Activated T-cell treated with anti-CD3 and anti-CD28 coated beads for 48 hours (primary cell): ENCODE data around the gene CHN2.

Source experiments
- DNase-seq: peaks from one replicate; pipeline ENCODE4 v3.0.0-alpha.2; 2020; ENCODE audit warnings: low read depth

The CHN2 gene

DNA sequence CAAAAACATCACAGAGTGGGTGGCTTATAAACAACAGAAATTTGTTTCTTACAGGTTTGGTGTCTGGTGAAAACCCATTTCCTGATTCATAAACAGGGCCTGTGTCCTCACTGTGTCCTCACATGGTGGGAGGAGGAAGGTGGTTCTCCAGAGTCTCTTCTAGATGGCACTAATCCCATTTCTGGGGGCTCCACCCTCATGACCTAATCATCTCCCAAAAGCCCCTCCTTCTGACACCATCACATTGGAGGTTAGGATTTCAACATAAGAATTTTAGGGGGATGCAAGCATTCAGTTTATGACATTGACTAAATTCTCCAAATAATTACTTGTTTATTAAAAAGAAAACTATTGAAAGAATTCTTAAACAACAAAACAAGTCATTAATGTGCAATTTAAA, 116.0 kb downstream of the CHN2 start:
- DNase-seq, result no peak

DNA sequence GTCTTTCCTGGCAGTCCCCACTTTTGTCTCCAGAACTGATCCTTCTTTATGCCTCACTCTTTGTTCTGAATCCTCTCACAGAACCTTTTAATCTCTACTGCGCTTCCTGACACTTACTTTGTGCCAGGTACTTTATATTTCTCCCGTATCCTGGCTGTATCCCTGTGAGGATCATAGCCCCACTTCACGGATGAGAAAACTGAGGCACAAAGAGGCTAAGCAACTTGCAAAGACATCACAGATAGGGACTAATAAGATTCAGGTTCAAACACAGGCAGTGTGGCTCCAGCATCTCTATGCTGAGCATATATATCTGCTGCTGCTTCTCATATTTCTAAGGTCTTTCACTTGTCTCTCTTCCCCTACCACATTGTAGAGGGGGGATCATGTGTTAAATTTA, 116.7 kb downstream of the CHN2 start:
- no peak for DNase-seq

DNA sequence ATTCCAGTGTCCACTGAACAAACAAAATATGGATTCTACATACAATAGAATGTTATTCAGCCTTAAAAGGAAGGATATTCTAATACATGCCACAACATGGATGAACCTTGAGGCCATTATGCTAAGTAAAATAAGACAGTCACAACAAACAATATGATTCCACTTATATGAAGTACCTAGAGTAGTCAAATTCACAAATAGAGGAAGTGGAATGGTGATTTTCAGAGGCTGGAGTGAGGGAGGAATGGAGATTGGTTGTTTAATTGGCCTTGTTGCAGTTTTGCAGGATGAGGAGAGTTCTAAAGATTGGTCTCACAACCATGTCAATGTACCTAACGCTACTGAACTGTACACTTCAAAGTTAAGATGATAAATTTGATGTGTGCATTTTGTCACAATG, 119.6 kb downstream of the CHN2 start:
- DNase-seq, result no peak

- no peak for DNase-seq
Observed at GRCh38 chr7:29315122-29315891, 120.7 kb downstream of the CHN2 start.

DNA sequence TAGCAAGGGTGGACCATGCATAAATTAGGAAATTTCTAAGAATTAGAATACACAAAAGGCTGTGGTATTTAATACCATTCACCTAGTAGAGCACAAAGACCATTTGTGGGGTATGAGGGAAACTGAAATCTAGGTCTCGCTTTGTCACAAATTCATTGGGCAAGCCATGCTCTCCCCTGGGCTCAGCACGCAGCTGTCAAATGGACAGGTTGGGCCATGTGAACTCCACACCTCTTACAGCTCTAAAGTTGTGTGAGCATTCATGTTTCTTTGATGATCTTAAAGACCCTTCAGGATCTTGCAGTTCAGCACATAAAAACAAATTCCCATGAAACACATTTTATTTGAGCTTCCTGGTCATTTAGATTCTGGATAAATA, 121.3 kb downstream of the CHN2 start:
- no peak for DNase-seq

DNA sequence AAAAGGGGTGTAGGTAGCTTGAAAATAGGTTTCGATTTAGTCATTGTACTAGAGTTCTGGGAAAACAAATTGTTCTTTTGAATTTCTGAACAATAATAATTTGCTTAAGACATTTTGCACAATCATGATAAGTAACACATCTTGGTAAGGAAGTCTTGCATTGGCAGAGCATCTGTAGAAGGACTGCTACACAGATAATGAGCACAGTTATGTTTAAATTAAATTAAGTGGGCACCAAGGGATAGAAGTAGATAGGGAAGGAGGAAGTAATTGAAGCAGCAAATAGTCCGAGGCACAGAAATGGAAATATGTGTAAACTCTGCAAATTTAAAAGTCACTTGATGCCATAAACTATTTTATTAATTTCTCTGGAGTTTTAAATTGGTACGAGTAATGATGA, 122.4 kb downstream of the CHN2 start:
- DNase-seq, result no peak

- no peak for DNase-seq
Observed at GRCh38 chr7:29318853-29319718, 124.5 kb downstream of the CHN2 start.

- no peak for DNase-seq
Observed at GRCh38 chr7:29319719-29320521, 125.3 kb downstream of the CHN2 start.

GRCh38 chr7:29320577-29320976, 126.0 kb downstream of the CHN2 start:
- no peak for DNase-seq

DNA sequence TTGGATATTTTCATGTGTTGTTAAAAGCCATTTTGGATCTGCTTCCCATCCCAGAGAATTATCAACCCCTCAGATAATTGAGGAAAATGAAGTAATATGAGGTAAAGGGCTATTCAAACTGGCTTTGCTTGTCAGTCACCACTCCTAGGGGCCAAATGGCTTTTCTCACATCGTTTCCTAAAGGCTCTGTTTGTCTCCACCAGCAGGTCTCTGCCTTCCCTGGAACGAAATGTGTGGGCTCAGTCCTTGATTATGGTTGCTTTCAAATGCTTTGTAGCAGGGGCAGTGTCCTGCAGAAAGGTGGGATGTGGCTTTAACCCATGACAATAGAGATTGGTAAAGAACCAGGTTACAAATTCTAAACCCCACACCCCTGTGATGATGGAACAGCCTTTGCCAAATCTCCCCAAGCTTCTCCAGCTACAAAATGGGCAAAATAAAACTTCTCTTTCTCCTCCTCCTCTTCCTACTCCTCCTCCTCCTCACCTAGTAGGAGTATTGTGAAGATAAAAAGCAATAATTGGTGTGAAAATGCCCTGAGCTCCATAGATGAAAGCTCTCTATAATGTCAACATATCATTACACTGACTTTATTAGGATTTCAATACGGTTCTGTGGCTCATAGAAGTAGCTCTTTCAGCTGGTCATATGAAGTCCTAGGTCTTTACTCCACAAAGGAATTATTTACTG, 127.6 kb downstream of the CHN2 start:
- DNase-seq, result no peak

DNA sequence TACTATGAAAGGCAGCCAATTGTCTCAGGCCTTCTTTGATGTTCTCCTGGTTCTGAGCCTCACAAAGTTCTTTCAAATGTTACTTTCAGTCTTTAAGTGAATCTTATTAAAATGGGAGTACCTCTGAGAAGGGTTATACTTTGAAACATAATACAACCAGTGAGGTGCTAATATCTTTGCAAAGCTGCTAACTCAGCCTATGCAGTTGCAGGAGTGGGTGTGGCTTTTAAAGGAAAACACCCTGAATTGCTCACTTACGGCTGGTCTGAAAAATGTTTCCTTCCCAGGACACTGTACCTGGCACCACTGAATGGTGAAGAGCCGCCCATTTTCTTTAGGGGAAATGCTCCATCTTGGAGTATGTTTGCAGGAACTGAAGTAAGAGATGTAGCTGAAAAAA, 130.9 kb downstream of the CHN2 start:
- no peak for DNase-seq

DNA sequence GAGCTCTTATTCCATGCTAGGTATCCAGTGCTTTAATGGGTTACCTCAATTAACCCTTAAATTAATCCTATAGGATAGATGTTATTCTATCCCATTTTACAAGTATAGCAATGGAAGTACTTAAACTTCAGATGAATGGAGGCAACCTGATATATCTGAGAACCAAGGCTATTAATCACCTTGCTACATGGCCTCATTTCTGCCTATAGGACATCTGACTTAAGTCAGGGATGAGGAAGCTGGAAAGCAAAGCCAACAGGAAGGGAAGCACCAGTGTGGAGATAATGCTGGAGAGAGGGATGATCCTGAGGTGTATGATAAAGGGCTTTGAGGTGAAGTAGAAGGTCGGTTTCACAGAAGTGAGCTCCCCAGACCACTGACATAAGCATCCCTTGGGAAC, 132.3 kb downstream of the CHN2 start:
- no peak for DNase-seq

- no peak for DNase-seq
Observed at GRCh38 chr7:29327455-29327854, 132.9 kb downstream of the CHN2 start.

GRCh38 chr7:29328045-29328444, 133.5 kb downstream of the CHN2 start:
- no peak for DNase-seq

DNA sequence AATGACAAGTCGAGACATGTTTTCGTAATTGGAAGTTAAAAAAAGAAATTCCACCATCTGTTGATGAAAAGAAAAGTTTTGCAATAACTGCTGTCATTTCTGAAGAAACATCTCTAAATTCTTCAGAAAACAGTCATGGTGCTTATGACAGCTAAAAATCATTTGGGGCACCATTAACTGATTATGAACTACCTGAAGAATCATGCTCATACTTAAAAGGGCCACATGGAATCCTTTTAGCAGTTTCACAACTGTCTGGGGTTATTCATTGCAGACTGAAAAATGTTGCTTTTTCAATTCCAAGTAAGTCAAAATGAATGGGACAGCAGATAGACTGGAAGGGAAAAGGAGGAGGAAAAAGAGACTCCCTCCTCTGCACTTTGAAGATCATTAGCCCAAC, 134.2 kb downstream of the CHN2 start:
- DNase-seq, result no peak

- no peak for DNase-seq
Observed at GRCh38 chr7:29329686-29330085, 135.1 kb downstream of the CHN2 start.

- DNase-seq, result no peak
Observed at GRCh38 chr7:29330136-29330535, 135.6 kb downstream of the CHN2 start.

DNA sequence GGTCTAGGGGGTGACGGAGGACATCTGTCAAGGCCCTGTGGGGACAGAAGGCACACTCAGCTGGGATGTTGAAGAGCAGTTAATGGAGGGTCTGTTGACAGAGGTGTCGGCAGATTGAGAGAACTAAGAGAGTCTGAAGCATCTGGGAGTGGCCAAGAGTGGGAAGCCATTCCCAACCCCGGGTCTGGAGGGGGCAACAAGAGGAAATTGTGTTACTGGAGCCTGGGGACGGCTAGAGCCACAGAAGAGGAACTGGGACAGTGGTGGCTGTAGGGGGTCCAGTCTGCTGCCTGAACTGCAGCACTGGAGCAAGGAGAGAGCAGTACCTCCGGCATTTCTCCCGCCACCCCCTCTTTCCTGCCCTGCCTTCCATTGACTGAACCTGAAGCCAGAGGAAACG, 136.6 kb downstream of the CHN2 start:
- no peak for DNase-seq

GRCh38 chr7:29332042-29332811, 137.7 kb downstream of the CHN2 start:
- no peak for DNase-seq

DNA sequence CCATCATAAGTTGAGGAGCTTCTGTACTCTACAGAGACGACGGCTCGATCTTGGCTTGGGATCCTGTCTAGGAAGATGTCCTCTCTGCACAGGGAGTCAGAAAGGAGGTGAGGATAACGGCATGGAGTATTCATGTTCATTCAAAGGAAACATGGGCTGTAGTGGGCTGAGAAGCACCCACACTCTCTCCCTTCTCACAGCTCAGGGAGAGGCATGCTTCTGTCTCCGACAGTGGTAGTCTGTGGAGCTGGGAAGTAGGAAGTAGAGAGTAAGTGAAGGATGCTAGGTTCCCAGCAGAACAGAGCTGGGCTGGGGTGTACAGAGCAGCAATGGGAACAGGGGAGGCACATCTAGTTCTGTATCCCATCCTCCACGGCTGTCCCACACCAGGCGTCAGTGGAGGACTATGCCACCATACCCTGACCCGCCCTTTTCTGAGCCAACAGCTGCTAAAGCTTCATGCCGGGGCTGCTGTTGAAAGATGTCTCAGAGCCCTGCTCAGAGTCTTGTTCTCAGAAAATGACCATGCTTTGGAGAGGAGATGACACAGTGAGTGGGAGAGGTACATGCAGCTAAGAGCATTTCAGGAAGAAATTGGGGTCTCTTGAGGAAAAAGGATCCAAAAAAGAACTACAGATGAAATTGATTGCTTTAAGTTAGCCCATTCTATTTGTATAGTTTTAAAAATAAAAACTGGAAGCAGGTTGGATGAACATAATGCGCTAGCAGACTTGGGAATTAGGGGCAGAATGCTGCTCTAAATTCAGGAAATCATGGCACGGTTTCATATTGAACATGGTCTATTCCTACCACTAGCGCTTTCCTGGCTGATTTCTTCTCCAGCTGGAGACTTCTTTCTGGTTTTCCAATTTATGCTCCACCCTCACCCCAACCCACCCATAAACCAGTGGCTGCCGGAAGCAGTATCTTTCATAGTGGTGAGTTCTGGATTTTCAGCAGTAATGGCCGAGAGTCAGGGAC, 138.6 kb downstream of the CHN2 start:
- DNase-seq, result no peak
